Neural cell (in vitro differentiated cells): Measurements from ENCODE around the gene TOX4. TPM values are rescaled to one million over a fixed set of nuclear protein-coding genes. Genes with fewer than 3 reads are reported as not detected.

ENCODE experiments used
- H2AFZ ChIP-seq: fragments of 200-600, 300-800 bp; sonication (generic), shearing (Covaris generic); 2 replicates; pipeline ENCODE4 v1.6.0; 2014; ENCODE audit warnings: low read depth, mild to moderate bottlenecking, antibody characterized with exemption, low read length, moderate library complexity
- H3F3A ChIP-seq: fragments of 200-600 bp; shearing (Covaris generic); 2 replicates; pipeline ENCODE4 v1.6.1; 2016; ENCODE audit warnings: mild to moderate bottlenecking, moderate library complexity, mixed read lengths, antibody characterized with exemption, low read length; ENCODE audit not compliant: insufficient read depth, poor library complexity, severe bottlenecking
- H3K27ac ChIP-seq: fragments of 200-600, 300-800 bp; sonication (generic), shearing (Covaris generic); 2 replicates; pipeline ENCODE4 v1.5.1; 2014; ENCODE audit warnings: mild to moderate bottlenecking, low read length, moderate library complexity
- H3K27me3 ChIP-seq: fragments of 300-800, 200-600 bp; sonication (generic), shearing (Covaris generic); 2 replicates; pipeline ENCODE4 v1.6.0; 2014; ENCODE audit warnings: mild to moderate bottlenecking, low read depth, low read length, moderate library complexity; ENCODE audit not compliant: insufficient read depth
- H3K36me3 ChIP-seq: fragments of 300-800, 200-600 bp; sonication (generic), shearing (Covaris generic); 2 replicates; pipeline ENCODE4 v1.5.1; 2014; ENCODE audit warnings: mild to moderate bottlenecking, antibody characterized with exemption, low read length, moderate library complexity; ENCODE audit not compliant: insufficient read depth
- H3K4me2 ChIP-seq: fragments of 300-800, 200-600 bp; sonication (generic), shearing (Covaris generic); 2 replicates; pipeline ENCODE4 v1.6.0; 2014; ENCODE audit warnings: mild to moderate bottlenecking, low read length
- H3K4me3 ChIP-seq: fragments of 300-800, 200-600 bp; sonication (generic), shearing (Covaris generic); 2 replicates; pipeline ENCODE4 v1.5.1; 2014; ENCODE audit warnings: mild to moderate bottlenecking, low read length, moderate library complexity
- H3K79me2 ChIP-seq: fragments of 200-600 bp; shearing (Covaris generic); replicated peaks from 2 replicates; pipeline ENCODE4 v1.6.0; 2014; ENCODE audit warnings: mild to moderate bottlenecking, low read length, moderate library complexity; ENCODE audit not compliant: insufficient read depth
- H3K9ac ChIP-seq: fragments of 300-800, 200-600 bp; sonication (generic), shearing (Covaris generic); 2 replicates; pipeline ENCODE4 v1.6.1; 2016; ENCODE audit warnings: mild to moderate bottlenecking, low read length, mixed read lengths
- H3K9me2 ChIP-seq: fragments of 200-600 bp; shearing (Covaris generic); 2 replicates; pipeline ENCODE4 v1.6.1; 2016; ENCODE audit warnings: mild to moderate bottlenecking, low read length, mixed read lengths; ENCODE audit not compliant: insufficient read depth
- H3K9me3 ChIP-seq: fragments of 200-600, 300-800 bp; sonication (generic), shearing (Covaris generic); 2 replicates; pipeline ENCODE4 v1.6.1; 2016; ENCODE audit warnings: mild to moderate bottlenecking, mixed run types, low read length, moderate library complexity, mixed read lengths
- H4K20me1 ChIP-seq: fragments of 200-600 bp; shearing (Covaris generic); 2 replicates; pipeline ENCODE4 v1.6.1; 2016; ENCODE audit warnings: mild to moderate bottlenecking, mixed run types; ENCODE audit not compliant: insufficient read depth
- EP300 ChIP-seq: fragments of 450-650 bp; conservative IDR thresholded peaks from 2 replicates; pipeline ENCODE4 v1.6.1; 2014; ENCODE audit warnings: antibody characterized with exemption, mild to moderate bottlenecking, moderate library complexity; ENCODE audit not compliant: poor library complexity, severe bottlenecking
- EZH2 ChIP-seq: fragments of 200-600, 300-800 bp; shearing (Covaris generic), sonication (generic); IDR thresholded peaks from 2 replicates; pipeline ENCODE4 v1.6.1; 2014; ENCODE audit warnings: antibody characterized with exemption, low read length, borderline replicate concordance, mild to moderate bottlenecking; ENCODE audit not compliant: insufficient read depth, poor library complexity, severe bottlenecking
- MXI1 ChIP-seq: fragments of 450-650 bp; conservative IDR thresholded peaks from 2 replicates; pipeline ENCODE4 v1.6.1; 2014; ENCODE audit warnings: antibody characterized with exemption, mild to moderate bottlenecking; ENCODE audit not compliant: poor library complexity, severe bottlenecking
- POLR2AphosphoS5 ChIP-seq: IDR thresholded peaks from 2 replicates; pipeline ENCODE4 v1.6.1; 2012
- RAD21 ChIP-seq: fragments of 450-650 bp; conservative IDR thresholded peaks from 2 replicates; pipeline ENCODE4 v1.6.1; 2014; ENCODE audit warnings: antibody characterized with exemption, mild to moderate bottlenecking, moderate library complexity
- SMC3 ChIP-seq: fragments of 450-650 bp; conservative IDR thresholded peaks from 2 replicates; pipeline ENCODE4 v1.6.1; 2014; ENCODE audit warnings: antibody characterized with exemption, mild to moderate bottlenecking, moderate library complexity; ENCODE audit not compliant: poor library complexity
- TAF1 ChIP-seq: IDR thresholded peaks from 2 replicates; pipeline ENCODE4 v1.6.1; 2012; ENCODE audit warnings: low read depth
- polyA plus RNA-seq: library from polyadenylated mRNA; depleted of rRNA; stranded (reverse); fragments of >200 nt; gene quantifications from 2 replicates; pipeline ENCODE4 v1.2.3, GENCODE V29; 2014
- TF ChIP-seq, protein P1 (sequence below): fragments of 450-650 bp; IDR thresholded peaks from 2 replicates; pipeline ENCODE4 v1.5.1; 2014; ENCODE audit warnings: antibody characterized with exemption, mild to moderate bottlenecking, moderate library complexity; ENCODE audit not compliant: poor library complexity, severe bottlenecking
- TF ChIP-seq, protein P2 (sequence below): IDR thresholded peaks from 2 replicates; pipeline ENCODE4 v1.6.1; 2012; ENCODE audit warnings: borderline replicate concordance

Gene TOX4
- polyA plus RNA-seq, 1 donor from 2014 or later, result 56.8 TPM

GRCh38 chr14:21520767-21521166 is 43.8 kb downstream of the TOX4 start:
- H3K27ac ChIP-seq, result no peak overlapping the region
- TF ChIP-seq MXI1 (no peak), SMC3 (no peak), EP300 (no peak), RAD21 (no peak), TAF1 (no peak), EZH2 (no peak), POLR2AphosphoS5 (no peak)
- TF ChIP-seq, protein P1, sequence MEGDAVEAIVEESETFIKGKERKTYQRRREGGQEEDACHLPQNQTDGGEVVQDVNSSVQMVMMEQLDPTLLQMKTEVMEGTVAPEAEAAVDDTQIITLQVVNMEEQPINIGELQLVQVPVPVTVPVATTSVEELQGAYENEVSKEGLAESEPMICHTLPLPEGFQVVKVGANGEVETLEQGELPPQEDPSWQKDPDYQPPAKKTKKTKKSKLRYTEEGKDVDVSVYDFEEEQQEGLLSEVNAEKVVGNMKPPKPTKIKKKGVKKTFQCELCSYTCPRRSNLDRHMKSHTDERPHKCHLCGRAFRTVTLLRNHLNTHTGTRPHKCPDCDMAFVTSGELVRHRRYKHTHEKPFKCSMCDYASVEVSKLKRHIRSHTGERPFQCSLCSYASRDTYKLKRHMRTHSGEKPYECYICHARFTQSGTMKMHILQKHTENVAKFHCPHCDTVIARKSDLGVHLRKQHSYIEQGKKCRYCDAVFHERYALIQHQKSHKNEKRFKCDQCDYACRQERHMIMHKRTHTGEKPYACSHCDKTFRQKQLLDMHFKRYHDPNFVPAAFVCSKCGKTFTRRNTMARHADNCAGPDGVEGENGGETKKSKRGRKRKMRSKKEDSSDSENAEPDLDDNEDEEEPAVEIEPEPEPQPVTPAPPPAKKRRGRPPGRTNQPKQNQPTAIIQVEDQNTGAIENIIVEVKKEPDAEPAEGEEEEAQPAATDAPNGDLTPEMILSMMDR, result no peak
- TF ChIP-seq, protein P2, sequence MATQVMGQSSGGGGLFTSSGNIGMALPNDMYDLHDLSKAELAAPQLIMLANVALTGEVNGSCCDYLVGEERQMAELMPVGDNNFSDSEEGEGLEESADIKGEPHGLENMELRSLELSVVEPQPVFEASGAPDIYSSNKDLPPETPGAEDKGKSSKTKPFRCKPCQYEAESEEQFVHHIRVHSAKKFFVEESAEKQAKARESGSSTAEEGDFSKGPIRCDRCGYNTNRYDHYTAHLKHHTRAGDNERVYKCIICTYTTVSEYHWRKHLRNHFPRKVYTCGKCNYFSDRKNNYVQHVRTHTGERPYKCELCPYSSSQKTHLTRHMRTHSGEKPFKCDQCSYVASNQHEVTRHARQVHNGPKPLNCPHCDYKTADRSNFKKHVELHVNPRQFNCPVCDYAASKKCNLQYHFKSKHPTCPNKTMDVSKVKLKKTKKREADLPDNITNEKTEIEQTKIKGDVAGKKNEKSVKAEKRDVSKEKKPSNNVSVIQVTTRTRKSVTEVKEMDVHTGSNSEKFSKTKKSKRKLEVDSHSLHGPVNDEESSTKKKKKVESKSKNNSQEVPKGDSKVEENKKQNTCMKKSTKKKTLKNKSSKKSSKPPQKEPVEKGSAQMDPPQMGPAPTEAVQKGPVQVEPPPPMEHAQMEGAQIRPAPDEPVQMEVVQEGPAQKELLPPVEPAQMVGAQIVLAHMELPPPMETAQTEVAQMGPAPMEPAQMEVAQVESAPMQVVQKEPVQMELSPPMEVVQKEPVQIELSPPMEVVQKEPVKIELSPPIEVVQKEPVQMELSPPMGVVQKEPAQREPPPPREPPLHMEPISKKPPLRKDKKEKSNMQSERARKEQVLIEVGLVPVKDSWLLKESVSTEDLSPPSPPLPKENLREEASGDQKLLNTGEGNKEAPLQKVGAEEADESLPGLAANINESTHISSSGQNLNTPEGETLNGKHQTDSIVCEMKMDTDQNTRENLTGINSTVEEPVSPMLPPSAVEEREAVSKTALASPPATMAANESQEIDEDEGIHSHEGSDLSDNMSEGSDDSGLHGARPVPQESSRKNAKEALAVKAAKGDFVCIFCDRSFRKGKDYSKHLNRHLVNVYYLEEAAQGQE, result no peak
- peak overlapping the region; percentile 32 for H3K4me3 ChIP-seq
- H3F3A ChIP-seq, result no peaks in the 10 kb centered on the region
- H4K20me1 ChIP-seq, result no peaks in the 10 kb centered on the region
- no peaks in the 10 kb centered on the region for H3K27me3 ChIP-seq
- H3K9ac ChIP-seq, result no peak overlapping the region
- no peak overlapping the region for H3K4me2 ChIP-seq
- H2AFZ ChIP-seq, result no peak overlapping the region
- H3K9me2 ChIP-seq, result no peaks in the 10 kb centered on the region
- peaks cover 12% of the 10 kb centered on the region for H3K36me3 ChIP-seq
- peaks cover 20% of the 10 kb centered on the region for H3K79me2 ChIP-seq
- no peaks in the 10 kb centered on the region for H3K9me3 ChIP-seq

GRCh38 chr14:21521501-21521900 is 44.5 kb downstream of the TOX4 start:
- no peaks in the 10 kb centered on the region for H3K9me3 ChIP-seq
- H3K9me2 ChIP-seq, result no peaks in the 10 kb centered on the region
- H3K27me3 ChIP-seq, result no peaks in the 10 kb centered on the region
- no peak overlapping the region for H3K27ac ChIP-seq
- no peak overlapping the region for H3K4me2 ChIP-seq
- peaks cover 20% of the 10 kb centered on the region for H3K79me2 ChIP-seq
- H3K36me3 ChIP-seq, result peaks cover 12% of the 10 kb centered on the region
- H3K9ac ChIP-seq, result no peak overlapping the region
- H2AFZ ChIP-seq, result no peak overlapping the region
- H3F3A ChIP-seq, result no peaks in the 10 kb centered on the region
- no peak for TF ChIP-seq MXI1
- no peak for TF ChIP-seq EZH2
- TF ChIP-seq, protein P2, result no peak
- TF ChIP-seq SMC3, result no peak
- TF ChIP-seq, protein P1, result no peak
- TF ChIP-seq POLR2AphosphoS5, result no peak
- TF ChIP-seq EP300, result no peak
- no peak for TF ChIP-seq TAF1
- peak overlapping the region; percentile 32 for H3K4me3 ChIP-seq
- no peaks in the 10 kb centered on the region for H4K20me1 ChIP-seq
